PFSK-1 (cell line): ENCODE data around the gene VWF.

ENCODE experiments used
- FOXP2 ChIP-seq: optimal IDR thresholded peaks from 2 replicates; pipeline ENCODE3; 2011; ENCODE audit warnings: borderline replicate concordance, control low read depth, inconsistent platforms; ENCODE audit not compliant: insufficient read depth; ENCODE audit errors: extremely low read length, extremely low read depth
- POLR2AphosphoS5 ChIP-seq: IDR thresholded peaks from 2 replicates; pipeline ENCODE4 v1.6.1; 2012; ENCODE audit warnings: low read depth, mild to moderate bottlenecking, control low read depth, low read length, moderate library complexity
- REST ChIP-seq, 2 experiments: IDR thresholded peaks; 2 replicates each; pipeline versions ENCODE4 v1.6.1 to v1.8.0; 2011 to 2012; ENCODE audit warnings: low read depth in 2 of 2, low read length in 2 of 2, control low read depth in 1 of 2, inconsistent platforms in 1 of 2, mild to moderate bottlenecking in 1 of 2, moderate library complexity in 1 of 2; ENCODE audit not compliant: insufficient read depth in 1 of 2
- SIN3A ChIP-seq: IDR thresholded peaks from 2 replicates; pipeline ENCODE4 v1.6.1; 2012; ENCODE audit warnings: mild to moderate bottlenecking, low read length, moderate library complexity, borderline replicate concordance; ENCODE audit not compliant: insufficient read depth
- TAF1 ChIP-seq: IDR thresholded peaks from 2 replicates; pipeline ENCODE4 v1.6.1; 2012; ENCODE audit warnings: low read length, control low read depth, borderline replicate concordance; ENCODE audit not compliant: insufficient read depth

VWF gene

GRCh38 chr12:6033546-6033945 is 90.9 kb downstream of the VWF start:
- TF ChIP-seq TAF1 (no peak), SIN3A (no peak), POLR2AphosphoS5 (no peak), REST (IDR thresholded peaks at IDR 0.05; ENCODE audit: insufficient read depth in 1 of 2, low read depth in 2 of 2, low read length in 2 of 2) (no peak), FOXP2 (no peak)

GRCh38 chr12:6032726-6033125 is 91.7 kb downstream of the VWF start:
- TF ChIP-seq POLR2AphosphoS5 (no peak), FOXP2 (no peak), REST (IDR thresholded peaks at IDR 0.05; ENCODE audit: insufficient read depth in 1 of 2, low read depth in 2 of 2, low read length in 2 of 2) (no peak), TAF1 (no peak), SIN3A (no peak)

- TF ChIP-seq REST (IDR thresholded peaks at IDR 0.05; ENCODE audit: insufficient read depth in 1 of 2, low read depth in 2 of 2, low read length in 2 of 2): no peak
- no peak for TF ChIP-seq SIN3A
- TF ChIP-seq FOXP2: no peak
- no peak for TF ChIP-seq POLR2AphosphoS5
- TF ChIP-seq TAF1: no peak
These were observed 93.5 kb downstream of the VWF start for GRCh38 chr12:6031001-6031400.

- TF ChIP-seq REST (IDR thresholded peaks at IDR 0.05; ENCODE audit: insufficient read depth in 1 of 2, low read depth in 2 of 2, low read length in 2 of 2): no peak
These were observed 94.4 kb downstream of the VWF start for GRCh38 chr12:6030081-6030480.

DNA sequence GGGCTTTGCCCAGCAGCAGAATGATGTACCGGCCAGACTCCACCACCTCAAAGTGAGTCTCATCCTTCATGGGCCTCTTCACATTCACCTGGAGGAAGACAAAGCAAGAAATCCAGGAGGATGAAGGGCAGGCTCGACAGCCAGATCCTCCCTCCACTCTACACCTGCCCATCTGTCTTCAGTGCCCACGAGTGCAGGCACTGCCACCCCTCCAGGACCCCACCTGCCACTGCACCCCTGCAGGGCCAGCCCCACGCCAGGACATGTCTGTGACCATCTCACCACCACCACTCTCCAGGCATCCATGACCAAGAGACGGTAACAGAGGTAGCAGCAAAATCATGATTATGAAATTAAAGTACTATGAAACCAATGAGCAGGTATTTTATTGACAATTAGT is 95.1 kb downstream of the VWF start:
- TF ChIP-seq TAF1: no peak
- no peak for TF ChIP-seq POLR2AphosphoS5
- TF ChIP-seq FOXP2: no peak
- TF ChIP-seq SIN3A: no peak
- no peak for TF ChIP-seq REST (IDR thresholded peaks at IDR 0.05; ENCODE audit: insufficient read depth in 1 of 2, low read depth in 2 of 2, low read length in 2 of 2)
